Germinal center (tissue), 1 donor: Measurements from ENCODE around the gene EME1.
A peak's percentile ranks its signal among the peaks of the same experiment; 100 is the strongest.
"Not testable (repeated sequence)": the region's sequence is repeated elsewhere in the genome, so short reads cannot be mapped to it uniquely, and the experiment has no call there.

ENCODE experiments used
- DNase-seq: peaks from one replicate; pipeline ENCODE4 v3.0.0; 2012; ENCODE audit warnings: mixed read lengths, low spot score

Gene EME1

DNA sequence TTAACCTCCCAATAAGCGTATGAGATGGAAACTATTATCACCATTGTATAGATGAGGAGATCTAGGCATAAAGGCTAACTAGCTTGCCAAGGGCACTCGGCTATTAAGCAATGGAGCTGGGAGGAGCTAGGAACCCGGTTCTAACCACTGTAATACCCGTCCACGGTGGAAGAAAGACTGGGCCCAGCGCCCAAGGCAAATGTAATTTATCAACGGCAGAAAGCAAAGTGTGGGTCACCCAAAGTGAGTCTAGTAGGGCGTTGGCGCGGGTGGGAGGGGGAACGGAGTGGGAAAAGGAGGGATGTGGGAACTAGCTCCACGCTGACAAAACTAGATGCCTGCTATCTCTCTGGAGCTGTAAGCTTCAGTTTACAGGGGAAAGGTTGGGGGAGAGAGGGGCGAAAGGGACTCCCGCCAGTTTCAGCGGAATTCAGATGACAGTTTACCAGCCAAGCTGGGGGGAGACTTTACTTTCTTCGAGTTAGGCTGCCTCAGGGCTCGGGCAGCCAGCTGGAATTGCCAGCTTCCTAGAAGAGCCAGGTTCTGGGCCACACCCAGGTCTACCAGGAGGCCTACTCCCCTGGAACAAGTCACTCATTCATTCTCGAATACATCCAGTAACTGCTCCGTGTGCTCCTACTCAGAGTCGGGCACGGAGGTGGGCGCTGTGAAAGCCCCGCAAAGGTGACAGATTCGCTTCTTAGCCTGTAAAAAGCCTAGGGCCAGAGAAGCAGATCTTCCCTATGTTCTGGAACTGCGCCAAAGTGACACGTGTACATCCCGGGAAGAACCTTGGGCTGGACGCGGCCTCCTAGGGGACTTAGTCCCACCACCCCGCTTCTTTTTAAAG is 23.5 kb downstream of the EME1 start:
- no peak for DNase-seq

DNA sequence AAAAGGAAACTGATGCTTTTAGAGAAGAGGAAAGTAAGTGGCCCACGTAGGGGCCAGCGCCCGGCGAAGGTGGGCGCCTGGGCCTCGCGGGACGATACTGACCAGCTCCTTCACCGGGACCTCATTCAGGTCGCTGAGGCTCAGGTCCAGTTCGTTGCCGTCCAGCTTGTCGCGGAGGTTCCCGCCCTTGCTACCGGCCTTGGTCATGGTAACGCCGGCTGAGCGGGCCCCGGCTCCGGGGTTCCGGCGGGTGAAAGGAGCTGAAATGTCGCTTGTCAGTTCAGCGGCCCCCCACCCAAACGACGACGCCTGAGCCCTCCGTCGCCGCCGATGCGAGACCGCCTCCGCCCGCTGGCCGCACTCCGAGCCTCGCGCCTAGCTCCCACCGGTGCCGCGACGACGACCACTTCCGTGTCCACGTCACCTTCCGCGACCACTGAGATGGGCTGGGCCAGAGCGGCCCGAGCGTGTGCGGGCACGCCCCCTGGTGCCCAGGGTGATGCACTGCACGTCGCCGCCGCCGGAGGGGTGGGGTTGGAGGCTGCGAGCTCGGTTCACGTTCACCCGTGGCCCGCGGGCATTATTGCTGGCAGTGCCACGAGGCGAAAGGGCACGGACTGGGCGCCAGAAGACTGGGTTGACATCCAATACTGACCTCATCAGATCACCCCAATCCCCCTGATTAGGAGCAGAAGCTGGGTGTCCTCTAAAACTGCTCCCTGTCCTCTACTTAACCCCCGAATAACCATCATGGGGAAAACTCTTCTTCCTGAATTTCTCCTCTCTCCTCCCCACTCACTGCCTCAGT is 24.3 kb downstream of the EME1 start, which contains the start of gene LRRC59:
Gene LRRC59 (minus strand): TSS at position 413 of the 808 bp plus-strand sequence. CDS start 206 bp downstream, at position 207.
- peak; percentile 86 for DNase-seq

DNA sequence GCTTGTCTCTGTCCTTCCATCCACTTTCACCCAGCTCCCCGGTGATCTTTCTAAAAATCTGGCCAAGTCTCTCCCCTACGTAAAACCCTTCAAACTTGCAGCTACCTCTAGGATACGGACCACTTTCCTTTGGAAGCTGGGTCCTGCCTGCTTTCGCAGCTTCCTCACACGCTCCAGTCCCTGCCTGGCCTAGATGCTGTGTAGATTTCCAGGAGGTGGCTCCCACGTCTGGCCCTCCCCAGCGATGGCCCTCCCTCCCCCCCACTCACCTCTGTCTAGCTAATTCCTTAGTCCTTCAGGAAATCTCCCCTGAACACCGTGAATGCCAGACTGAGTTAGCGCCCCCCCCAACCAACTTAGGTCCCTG is 24.9 kb downstream of the EME1 start:
- no peak for DNase-seq

DNA sequence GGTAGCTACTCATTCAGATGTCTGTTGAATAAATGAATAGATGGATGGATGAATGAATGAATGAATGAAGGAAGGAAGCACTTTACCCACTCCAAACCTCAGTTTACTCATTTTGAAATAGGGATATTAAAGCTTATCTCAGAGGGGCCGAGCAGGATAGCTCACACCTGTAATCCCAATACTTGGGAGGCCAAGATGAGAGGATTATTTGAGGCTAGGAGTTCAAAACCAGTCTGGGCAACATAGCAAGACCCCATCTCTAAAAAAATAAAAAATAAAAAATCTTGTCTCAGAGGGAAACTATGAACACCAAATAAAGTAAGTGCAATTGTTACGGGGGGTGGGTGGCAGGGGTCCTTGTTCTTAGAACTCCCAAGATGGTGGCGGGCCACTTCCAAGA is 25.6 kb downstream of the EME1 start:
- not testable (repeated sequence) for DNase-seq

DNA sequence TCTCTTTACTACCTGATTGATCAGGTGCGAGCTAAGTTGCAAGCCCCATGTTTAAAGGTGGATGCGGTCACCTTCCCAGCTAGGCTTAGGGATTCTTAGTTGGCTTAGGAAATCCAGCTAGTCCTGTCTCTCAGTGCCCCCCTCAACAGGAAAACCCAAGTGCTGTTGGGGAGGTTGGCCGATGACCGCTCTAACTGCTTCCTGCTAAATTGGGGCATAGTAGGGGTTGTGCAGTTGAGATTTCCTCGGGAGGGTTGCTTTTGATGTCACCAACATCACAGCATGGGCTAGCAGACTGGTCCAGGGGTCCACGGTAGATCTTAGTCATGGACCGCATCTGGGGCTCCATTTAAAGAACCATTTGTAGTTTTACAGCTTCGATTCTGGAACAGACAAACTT is 26.6 kb downstream of the EME1 start:
- not testable (repeated sequence) for DNase-seq

DNA sequence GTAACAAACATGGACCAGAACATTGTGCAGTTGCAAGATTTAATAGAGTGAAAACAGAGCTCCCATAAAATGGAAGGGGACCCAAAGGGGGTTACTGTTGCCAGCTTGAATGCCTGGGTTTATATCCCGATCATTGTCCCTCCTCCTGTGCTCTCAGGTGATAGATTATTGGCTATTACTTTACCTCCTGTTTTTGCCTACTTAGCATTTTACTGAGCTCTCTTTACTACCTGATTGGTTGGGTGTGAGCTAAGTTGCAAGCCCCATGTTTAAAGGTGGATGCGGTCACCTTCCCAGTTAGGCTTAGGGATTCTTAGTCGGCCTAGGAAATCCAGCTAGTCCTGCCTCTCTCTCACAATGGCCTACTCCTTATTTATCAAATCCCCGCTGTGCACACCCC is 32.3 kb downstream of the EME1 start:
- DNase-seq = not testable (repeated sequence)

DNA sequence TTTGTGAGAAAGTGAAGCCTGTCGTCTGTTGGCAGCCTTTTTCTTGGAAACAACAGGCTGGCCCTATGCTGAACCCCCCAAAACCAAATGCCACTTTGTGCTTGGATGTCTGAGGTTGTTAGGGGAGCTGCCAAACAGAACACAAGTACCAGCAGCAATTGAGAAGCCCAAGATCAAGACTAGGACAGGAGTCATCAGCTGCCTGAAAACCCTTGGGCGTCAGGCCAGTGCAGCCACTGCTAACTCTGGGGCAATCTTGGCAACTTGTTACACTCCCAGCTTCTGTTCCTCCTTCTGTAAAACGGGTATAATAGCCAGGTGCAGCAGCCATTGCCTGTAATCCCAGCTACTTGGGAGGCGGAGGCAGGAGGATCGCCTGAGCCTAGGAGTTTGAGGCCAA is 33.5 kb downstream of the EME1 start:
- DNase-seq = no peak

DNA sequence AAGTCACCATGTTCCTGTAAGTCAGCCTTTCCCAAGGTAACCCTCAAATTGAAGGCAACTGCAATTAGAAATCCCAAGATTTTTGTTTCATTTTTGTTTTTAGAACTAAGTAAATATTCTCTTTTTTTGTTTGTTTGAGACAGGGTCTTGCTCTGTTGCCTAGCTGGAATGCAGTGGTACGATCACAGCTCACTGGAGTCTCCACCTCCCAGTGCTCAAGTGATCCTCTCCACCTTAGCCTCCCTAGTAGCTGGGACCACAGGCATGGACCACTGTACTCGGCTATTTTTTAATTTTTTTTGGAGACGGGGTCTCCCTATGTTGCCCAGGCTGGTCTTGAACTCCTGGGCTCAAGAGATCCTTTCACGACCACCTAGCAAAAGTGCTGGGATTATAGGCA is 34.9 kb downstream of the EME1 start:
- DNase-seq = no peak

DNA sequence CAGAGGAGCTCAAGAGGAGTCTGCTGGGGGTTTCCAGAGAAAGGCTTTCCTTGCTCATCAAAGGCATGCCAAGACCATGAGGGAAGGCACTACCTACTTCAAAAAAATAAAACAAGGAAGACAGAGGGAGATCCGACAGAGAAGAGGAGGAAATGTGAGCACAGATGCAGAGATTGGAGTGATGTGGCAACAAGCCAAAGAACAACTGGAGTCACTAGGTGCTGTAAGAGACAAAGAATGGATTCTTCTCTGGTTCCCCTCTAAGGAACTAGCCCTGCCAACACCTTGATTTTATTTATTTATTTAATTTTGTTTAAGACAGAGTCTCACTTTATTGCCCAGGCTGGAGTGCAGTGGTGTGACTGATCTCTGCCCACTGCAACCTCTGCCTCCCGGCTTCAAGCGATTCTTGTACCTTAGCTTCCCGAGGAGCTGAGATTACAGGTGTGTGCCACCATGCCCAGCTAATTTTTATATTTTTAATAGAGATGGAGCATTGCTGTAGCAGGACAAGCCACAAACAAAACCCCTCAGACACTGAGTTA is 39.2 kb downstream of the EME1 start:
- no peak for DNase-seq

DNA sequence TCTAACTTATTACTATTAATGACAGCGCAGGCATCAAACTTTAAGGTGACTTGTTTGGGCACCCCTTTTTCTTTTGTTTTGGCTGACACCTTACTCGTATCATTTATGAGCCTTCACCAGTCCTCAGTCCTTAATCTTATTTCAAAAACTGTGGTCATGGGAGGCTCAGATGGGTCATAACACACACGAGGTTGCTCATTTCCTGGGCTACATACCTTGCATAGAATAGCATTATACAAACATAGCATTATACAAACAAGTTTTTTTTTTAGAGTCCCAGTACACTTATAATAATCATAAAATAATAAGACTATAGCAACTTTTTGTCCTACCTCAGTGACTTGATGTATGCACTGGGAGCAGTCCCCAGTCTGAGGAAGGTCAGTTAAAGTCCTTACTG is 41.8 kb downstream of the EME1 start:
- no peak for DNase-seq

DNA sequence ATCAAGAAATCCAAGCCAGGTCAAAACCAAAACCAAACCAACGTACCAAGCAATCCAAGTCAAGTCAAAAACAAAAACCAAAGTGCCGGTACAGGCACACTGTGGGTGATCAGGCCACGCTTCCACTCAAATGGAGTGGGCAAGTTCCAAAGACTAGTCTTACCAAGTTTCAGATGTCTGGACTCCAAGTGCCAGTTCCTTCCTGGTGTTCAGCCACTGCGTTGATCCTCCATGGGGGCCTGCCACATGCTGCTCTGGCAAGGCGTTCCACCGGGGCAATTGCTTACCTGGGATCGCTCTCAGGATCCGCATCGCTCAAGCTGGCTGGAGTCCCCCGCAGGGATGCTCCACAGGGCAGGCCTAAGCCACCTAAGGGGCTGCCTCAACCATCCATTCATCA is 46.5 kb downstream of the EME1 start:
- not testable (repeated sequence) for DNase-seq

DNA sequence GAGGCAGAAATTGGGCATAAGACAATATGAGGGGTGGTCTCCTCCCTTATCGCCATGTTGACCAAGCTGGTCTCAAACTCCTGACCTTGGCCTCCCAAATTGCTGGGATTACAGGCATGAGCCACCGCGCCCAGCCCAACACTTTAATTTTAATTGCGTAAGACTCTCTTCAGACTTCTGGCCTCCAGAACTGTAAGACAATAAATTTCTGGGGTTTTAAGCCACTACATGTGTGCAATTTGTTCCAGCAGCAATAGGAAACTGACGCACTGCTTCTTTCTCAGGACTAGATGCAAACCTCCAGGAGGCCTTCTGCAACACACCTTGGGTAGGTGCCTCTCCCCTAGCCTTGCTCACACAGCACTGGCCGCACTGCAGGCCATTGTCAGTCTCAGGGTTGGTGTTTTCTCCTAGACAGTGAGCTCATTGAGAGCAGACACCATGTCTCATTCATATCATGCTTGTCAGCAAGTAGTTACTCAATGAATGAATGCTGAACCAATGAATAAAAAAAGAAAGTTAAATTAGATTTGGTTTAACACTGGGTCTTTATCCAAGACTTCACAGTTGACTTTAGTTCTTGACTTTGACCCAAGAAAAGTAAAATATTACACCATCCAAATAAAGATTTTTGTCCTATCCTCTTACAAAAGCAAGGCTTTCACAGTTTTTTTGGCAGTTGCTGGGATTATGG is 47.5 kb downstream of the EME1 start:
- DNase-seq = no peak

DNA sequence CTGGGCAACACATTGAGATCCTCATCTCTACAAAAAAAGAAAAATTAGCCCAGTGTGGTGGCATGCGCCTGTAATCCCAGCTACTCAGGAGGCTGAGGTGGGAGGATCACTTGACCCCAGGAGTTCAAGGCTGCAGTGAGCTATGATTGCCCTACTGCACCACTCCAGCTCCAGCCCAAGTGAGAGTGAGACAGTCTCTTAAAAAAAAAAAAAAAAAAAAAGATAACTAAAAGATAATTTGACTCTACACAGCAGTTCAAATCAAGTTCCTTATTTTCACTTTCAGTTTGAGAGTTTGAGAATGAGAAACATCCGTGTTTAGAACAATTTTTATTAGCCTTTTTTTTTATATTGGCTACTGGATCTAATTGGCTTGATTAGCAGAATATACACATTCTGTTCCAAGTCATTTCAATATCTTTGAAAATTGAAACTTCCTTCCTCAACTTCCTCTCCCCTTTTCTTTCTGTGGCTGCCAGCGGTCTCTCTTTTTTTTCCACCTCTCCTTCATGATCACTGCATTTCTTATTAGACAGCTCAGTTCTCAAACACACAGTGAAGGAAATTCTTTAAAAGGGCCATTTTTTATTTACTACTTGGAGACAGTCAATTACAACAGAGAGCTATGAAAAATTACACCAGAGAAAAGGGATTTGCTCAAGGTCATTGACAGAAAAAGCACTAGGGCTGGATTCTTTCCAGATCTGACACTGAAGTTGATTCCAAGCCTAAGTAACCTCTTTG is 48.5 kb downstream of the EME1 start:
- DNase-seq = peak; percentile 61

DNA sequence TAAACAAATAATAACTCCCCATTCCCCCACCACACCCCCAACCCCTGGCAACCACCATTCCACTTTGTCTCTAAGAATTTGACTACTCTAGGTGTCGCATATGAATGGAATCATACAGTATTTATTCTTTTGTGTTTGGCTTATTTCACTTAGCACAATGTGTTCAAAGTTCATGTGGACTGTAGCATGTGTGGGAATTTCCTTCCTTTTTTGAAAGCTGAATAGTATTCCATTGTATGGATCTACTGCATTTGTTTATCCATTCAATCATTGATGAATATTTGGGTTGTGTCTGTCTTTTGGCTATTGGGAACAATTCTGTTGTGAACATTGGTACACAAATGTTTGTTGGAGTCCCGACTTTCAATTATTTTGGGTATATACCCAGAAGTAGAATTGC is 49.7 kb downstream of the EME1 start:
- no peak for DNase-seq

DNA sequence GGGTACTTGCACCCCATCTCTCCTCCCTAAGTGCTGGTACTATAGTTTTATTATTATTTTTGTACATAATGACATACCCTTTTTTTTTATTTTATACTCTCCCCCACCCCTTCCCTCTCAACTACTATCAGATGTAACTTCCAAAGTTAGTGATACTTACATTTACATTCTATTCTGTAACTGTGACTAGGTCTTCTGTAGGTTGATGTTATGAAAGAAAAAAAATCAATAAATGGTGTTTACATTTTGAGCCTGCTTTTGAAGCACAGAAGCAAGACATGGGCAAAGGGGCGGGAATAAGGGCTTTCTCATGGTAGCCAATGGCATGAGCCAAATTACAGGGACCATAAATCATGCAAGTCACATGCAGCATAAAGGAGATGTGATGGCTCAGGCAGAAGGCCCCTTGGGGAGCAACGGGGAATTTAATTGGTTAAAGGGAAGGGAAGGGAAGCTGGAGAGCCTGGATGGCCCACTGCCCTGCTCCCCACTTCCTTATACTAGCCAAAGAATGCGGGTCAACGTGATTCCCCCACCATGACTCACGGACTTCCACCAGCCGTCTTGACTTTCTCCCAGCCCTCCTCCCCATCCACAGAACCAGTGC is 50.6 kb downstream of the EME1 start:
- no peak for DNase-seq

DNA sequence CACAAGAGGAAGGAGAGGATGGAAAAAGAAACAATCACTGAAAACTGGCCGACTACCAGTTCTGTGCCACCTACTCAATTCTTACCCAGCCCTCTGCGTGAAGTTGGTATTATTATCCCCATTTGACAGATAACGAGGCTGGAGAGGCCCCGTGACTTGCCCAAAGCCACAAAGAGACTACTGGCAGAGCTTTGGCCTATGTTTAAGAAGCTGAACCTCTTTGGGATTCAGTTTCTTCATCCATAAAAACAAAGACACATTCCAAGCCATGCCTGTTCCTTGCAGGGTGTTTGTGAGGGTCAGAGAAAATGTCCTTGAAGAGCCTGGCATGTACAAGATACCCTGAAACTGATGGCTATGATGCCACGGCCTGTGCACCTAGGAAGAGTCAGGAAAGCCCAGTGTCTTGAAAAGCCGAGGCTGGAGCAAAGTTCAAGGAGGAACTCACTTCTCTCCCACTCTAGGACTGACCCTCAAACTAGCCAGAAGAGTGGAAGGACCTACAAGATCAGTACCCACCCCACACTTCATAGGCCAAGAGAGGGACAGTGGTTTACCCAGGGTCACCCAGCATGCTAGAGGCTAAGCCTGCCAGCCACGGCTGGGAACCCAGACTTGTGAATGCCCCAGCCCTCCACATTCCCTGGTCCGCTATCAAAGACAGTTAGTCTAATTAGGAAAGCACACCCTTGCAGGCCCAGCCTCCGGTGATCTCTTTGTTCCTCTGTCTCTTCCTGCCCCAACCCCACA is 51.4 kb downstream of the EME1 start:
- DNase-seq = no peak

DNA sequence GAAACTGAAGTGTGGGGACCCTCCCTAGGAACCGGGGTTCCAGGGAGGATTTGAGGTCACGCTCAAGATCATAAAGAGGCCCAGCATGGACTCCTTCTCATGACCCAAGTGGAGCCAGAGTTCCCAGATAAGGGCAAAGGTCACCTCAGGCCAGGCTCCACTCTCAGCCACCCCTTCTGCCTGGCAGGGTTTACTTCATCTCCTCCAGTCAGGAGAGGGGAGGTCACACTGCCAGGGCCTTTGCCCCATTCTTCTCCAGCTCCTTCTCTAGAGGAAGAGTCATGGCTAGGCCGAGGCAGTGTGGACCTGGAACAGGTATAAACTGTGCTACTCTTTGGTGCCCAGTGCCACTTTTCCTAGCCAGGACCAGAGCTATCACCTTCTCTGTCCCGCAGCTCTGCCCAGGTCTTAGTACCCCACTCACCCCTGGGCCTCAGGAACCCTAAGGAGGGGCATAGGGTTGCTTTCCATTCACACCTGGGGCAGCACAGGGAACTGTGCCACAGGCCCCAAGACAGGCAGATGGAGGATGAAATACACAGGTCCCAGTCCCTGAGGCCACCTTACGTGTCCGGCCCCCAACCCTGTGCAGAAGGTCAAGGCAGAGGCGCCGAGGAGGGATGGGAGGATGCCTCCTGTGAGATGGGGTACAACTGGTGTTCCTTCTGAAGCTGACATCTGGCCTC is 52.1 kb downstream of the EME1 start:
- DNase-seq = no peak

DNA sequence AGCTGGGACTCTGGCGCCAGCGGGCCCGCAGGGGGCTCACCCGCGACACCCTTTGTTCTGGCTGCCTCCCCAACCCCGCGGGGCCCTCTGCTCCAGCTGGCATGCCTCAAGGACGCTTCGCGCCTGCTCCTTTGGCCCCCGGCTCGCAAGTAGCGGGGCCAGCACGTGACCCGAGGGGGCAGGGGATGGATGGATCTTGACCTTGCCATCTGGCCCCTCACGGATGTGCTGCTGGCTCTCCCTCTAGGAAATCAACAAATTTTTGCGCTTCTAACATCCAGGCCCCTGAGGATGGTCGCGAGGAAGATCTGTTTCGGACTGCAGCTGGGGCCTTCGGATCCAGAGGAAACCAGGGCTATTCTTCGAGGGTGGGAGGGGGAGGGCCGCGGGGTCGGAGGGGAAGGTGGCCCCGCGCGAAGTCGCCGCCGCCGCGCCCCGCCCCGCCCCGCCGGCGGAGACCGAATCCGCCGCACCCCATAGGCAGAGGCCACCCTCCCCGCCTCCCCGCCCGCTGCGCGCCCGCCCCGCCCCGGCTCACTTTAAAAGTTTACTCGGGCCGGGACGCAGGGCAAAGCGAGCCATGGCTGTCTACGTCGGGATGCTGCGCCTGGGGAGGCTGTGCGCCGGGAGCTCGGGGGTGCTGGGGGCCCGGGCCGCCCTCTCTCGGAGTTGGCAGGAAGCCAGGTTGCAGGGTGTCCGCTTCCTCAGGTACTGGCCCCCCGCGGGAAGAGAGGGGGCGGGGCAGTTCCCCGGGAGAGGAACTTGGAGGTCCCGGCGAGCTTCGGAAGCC is 52.8 kb downstream of the EME1 start, which contains the start of gene ACSF2:
Gene ACSF2 (plus strand): TSS at position 537 of the 790 bp plus-strand sequence. CDS start 44 bp downstream, at position 581.
- DNase-seq = peak; percentile 89

DNA sequence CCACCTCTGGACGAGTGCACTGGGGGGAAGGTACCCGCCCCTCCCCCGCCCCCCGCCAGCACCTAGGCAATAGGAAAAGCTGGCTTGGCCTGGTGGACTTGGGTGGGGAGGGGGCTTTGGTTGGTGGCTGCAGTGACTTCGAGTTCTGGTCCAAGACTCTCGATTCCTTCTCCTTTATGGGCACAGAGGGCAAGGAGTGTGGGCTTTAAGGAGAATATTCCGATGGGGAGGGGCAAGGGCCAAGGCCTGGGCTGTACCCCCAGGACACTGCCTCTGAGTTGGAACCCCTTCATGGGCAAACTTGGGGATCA is 53.4 kb downstream of the EME1 start:
- no peak for DNase-seq
